LNCAP (cell line): ENCODE measurements around the gene SDS.

Experiments used
- CTCF ChIP-seq: fragments of 450-650 bp; IDR thresholded peaks from 2 replicates; pipeline ENCODE4 v1.5.1; 2017; ENCODE audit warnings: mild to moderate bottlenecking

SDS gene

GRCh38 chr12:113396828-113397496 is 6.7 kb downstream of the SDS start:
- TF ChIP-seq CTCF: no peak

DNA sequence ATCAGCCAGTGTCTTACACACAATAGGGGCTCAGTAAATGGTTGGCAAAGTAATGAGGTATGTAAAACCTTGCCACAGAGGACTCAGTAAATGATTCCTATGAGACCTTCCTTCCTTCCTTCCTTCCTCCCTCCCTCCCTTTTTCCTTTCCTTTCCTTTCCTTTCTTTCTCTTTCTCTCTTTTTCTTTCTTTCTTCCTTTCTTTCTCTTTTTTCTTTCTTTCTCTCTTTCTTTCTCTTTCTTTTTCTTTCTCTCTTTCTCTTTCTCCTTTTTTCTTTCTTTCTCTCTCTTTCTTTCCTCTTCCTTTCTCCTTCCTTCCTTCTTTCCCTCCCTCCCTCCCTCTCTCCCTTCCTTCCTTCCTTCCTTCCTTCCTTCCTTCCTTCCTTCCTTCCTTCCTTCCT is 7.5 kb downstream of the SDS start:
- no peak for TF ChIP-seq CTCF

- no peak for TF ChIP-seq CTCF
Observed at GRCh38 chr12:113395119-113395518, 8.6 kb downstream of the SDS start.

- TF ChIP-seq CTCF: no peak
Observed at GRCh38 chr12:113393749-113394148, 9.9 kb downstream of the SDS start.

DNA sequence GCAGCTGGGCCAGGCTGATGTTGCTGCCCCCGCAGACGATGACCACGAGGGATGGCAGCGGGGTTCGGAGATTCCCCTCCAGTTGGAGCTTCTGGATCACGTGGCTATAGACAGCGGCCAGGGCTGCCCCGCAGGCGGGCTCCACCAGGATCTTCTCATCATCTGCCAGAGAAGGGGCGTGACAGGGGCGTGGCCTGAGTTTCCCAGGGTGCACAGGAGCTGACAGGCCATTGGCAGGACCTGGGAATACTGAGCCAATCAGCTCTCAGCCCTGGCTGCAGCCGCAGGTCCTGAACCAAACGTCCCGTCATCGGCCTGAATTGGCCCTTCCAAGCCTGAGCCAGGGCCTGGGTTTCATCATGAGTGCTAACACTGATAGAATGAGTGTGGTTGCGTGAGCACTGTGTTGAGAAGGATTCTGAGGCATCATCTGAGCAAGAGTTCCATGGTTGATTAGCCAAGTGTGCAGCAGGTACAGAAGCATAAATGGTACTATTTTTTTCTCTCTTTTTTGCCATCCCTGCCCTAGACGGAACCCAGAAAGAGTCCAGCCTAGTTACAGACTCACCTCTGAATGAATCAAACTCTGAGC is 10.6 kb downstream of the SDS start:
- no peak for TF ChIP-seq CTCF

DNA sequence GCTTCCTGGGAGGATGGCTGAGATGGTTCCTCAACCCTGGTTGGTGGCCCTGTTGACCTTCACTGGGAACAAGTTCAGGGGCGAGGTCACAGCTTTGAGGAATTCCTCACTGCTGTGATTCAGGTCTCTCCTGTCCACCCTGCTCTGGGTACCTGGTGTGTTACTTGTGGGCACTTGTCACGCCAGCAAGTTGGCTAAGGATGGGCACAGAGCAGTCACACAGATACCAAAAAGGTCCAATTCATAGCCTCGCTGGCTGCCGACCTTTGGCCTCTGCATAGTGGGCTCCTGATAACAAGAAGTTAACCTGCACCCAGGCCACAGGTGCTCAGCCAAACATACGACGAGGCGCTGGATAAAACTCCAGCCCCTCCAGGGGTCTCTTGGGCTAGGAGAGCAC is 11.2 kb downstream of the SDS start:
- TF ChIP-seq CTCF: no peak

GRCh38 chr12:113391650-113392337 is 11.9 kb downstream of the SDS start:
- TF ChIP-seq CTCF: no peak
